PFSK-1 (cell line): ENCODE results near the gene KRT39.

Experiments
- FOXP2 ChIP-seq: optimal IDR thresholded peaks from 2 replicates; pipeline ENCODE3; 2011; ENCODE audit warnings: borderline replicate concordance, control low read depth, inconsistent platforms; ENCODE audit not compliant: insufficient read depth; ENCODE audit errors: extremely low read length, extremely low read depth
- POLR2AphosphoS5 ChIP-seq: IDR thresholded peaks from 2 replicates; pipeline ENCODE4 v1.6.1; 2012; ENCODE audit warnings: low read depth, mild to moderate bottlenecking, control low read depth, low read length, moderate library complexity
- SIN3A ChIP-seq: IDR thresholded peaks from 2 replicates; pipeline ENCODE4 v1.6.1; 2012; ENCODE audit warnings: mild to moderate bottlenecking, low read length, moderate library complexity, borderline replicate concordance; ENCODE audit not compliant: insufficient read depth
- TAF1 ChIP-seq: IDR thresholded peaks from 2 replicates; pipeline ENCODE4 v1.6.1; 2012; ENCODE audit warnings: low read length, control low read depth, borderline replicate concordance; ENCODE audit not compliant: insufficient read depth
- TF ChIP-seq, protein P1 (sequence below), 2 experiments: IDR thresholded peaks; 2 replicates each; pipeline versions ENCODE4 v1.6.1 to v1.8.0; 2011 to 2012; ENCODE audit warnings: low read depth in 2 of 2, low read length in 2 of 2, control low read depth in 1 of 2, inconsistent platforms in 1 of 2, mild to moderate bottlenecking in 1 of 2, moderate library complexity in 1 of 2; ENCODE audit not compliant: insufficient read depth in 1 of 2

DNA sequence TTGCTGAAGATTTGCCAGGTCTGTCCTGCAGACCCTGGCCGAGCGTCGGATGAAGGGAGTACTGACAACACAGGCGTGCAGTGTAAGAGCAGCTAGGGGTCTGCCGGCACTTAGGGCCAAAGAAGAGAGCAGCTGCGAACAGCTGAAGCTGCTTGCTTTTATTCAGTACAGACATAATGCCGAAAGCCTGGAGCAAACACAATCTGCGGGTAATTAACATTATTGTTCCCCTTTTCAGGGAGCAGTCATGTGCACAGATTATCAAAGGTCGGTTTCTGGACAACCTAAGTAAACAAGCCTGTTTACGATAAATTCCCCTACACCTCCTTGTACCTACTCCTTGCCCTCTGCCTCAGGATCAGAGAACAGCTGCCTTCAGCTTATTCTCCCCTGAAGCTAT, 17.3 kb downstream of the KRT39 start:
- TF ChIP-seq, protein P1, sequence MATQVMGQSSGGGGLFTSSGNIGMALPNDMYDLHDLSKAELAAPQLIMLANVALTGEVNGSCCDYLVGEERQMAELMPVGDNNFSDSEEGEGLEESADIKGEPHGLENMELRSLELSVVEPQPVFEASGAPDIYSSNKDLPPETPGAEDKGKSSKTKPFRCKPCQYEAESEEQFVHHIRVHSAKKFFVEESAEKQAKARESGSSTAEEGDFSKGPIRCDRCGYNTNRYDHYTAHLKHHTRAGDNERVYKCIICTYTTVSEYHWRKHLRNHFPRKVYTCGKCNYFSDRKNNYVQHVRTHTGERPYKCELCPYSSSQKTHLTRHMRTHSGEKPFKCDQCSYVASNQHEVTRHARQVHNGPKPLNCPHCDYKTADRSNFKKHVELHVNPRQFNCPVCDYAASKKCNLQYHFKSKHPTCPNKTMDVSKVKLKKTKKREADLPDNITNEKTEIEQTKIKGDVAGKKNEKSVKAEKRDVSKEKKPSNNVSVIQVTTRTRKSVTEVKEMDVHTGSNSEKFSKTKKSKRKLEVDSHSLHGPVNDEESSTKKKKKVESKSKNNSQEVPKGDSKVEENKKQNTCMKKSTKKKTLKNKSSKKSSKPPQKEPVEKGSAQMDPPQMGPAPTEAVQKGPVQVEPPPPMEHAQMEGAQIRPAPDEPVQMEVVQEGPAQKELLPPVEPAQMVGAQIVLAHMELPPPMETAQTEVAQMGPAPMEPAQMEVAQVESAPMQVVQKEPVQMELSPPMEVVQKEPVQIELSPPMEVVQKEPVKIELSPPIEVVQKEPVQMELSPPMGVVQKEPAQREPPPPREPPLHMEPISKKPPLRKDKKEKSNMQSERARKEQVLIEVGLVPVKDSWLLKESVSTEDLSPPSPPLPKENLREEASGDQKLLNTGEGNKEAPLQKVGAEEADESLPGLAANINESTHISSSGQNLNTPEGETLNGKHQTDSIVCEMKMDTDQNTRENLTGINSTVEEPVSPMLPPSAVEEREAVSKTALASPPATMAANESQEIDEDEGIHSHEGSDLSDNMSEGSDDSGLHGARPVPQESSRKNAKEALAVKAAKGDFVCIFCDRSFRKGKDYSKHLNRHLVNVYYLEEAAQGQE (IDR thresholded peaks at IDR 0.05; ENCODE audit: insufficient read depth in 1 of 2, low read depth in 2 of 2, low read length in 2 of 2) = no peak
- TF ChIP-seq TAF1 (no peak), POLR2AphosphoS5 (no peak), SIN3A (no peak), FOXP2 (no peak)
